Loucy (cell line): ENCODE results near the gene HEMGN.

Experiments used
- H2AFZ ChIP-seq: fragments of 200-600 bp; sonication (generic); 2 replicates; pipeline ENCODE4 v1.6.0; 2016; ENCODE audit warnings: antibody characterized with exemption, mild to moderate bottlenecking, low read length, moderate library complexity
- H3F3A ChIP-seq: fragments of 200-600 bp; 2 replicates; pipeline ENCODE4 v1.6.0; 2016; ENCODE audit warnings: antibody characterized with exemption, low read depth, mild to moderate bottlenecking
- H3K27me3 ChIP-seq: fragments of 200-600 bp; sonication (generic); 2 replicates; pipeline ENCODE4 v1.6.1; 2014; ENCODE audit warnings: low read length, mild to moderate bottlenecking; ENCODE audit not compliant: insufficient read depth, poor library complexity, severe bottlenecking
- H3K36me3 ChIP-seq: fragments of 200-600 bp; sonication (generic); 2 replicates; pipeline ENCODE4 v1.6.1; 2016; ENCODE audit warnings: low read length; ENCODE audit not compliant: insufficient read depth
- H3K4me1 ChIP-seq: fragments of 200-600 bp; sonication (generic); 2 replicates; pipeline ENCODE4 v1.5.1; 2014; ENCODE audit warnings: low read length, mild to moderate bottlenecking; ENCODE audit not compliant: insufficient read depth, poor library complexity, severe bottlenecking
- H3K4me2 ChIP-seq: fragments of 200-600 bp; sonication (generic); 2 replicates; pipeline ENCODE4 v1.6.0; 2014; ENCODE audit warnings: antibody characterized with exemption, low read length, low read depth, mild to moderate bottlenecking; ENCODE audit not compliant: poor library complexity, severe bottlenecking
- H3K4me3 ChIP-seq: fragments of 200-600 bp; sonication (generic); 2 replicates; pipeline ENCODE4 v1.5.1; 2014; ENCODE audit warnings: low read length, mild to moderate bottlenecking, mixed read lengths; ENCODE audit not compliant: poor library complexity, severe bottlenecking
- H3K79me2 ChIP-seq: fragments of 200-600 bp; sonication (generic); 2 replicates; pipeline ENCODE4 v1.6.1; 2014; ENCODE audit warnings: low read length; ENCODE audit not compliant: insufficient read depth
- H3K9ac ChIP-seq: fragments of 200-600 bp; sonication (generic); 2 replicates; pipeline ENCODE4 v1.6.0; 2014; ENCODE audit warnings: mild to moderate bottlenecking, low read depth, low read length, moderate library complexity; ENCODE audit not compliant: poor library complexity, severe bottlenecking
- H3K9me2 ChIP-seq: fragments of 200-600 bp; sonication (generic); replicated peaks from 2 replicates; pipeline ENCODE4 v1.6.1; 2016; ENCODE audit warnings: low read depth, low read length, mixed read lengths
- H3K9me3 ChIP-seq: fragments of 200-600 bp; sonication (generic); 2 replicates; pipeline ENCODE4 v1.6.1; 2014; ENCODE audit warnings: mild to moderate bottlenecking, antibody characterized with exemption, low read length, low read depth; ENCODE audit not compliant: insufficient read depth
- H4K20me1 ChIP-seq: fragments of 200-600 bp; sonication (generic); 2 replicates; pipeline ENCODE4 v1.6.0; 2014; ENCODE audit warnings: antibody characterized with exemption, low read length, mild to moderate bottlenecking; ENCODE audit not compliant: insufficient read depth, poor library complexity, severe bottlenecking
- EZH2phosphoT487 ChIP-seq: fragments of 200-600 bp; IDR thresholded peaks from 2 replicates; pipeline ENCODE4 v1.6.1; 2018; ENCODE audit warnings: antibody characterized with exemption, mild to moderate bottlenecking, moderate library complexity, borderline replicate concordance
- TF ChIP-seq, protein P1 (sequence below): fragments of 200-600 bp; sonication (generic); conservative IDR thresholded peaks from 2 replicates; pipeline ENCODE4 v1.5.1; 2014; ENCODE audit warnings: mild to moderate bottlenecking, antibody characterized with exemption, low read length

The HEMGN gene

DNA sequence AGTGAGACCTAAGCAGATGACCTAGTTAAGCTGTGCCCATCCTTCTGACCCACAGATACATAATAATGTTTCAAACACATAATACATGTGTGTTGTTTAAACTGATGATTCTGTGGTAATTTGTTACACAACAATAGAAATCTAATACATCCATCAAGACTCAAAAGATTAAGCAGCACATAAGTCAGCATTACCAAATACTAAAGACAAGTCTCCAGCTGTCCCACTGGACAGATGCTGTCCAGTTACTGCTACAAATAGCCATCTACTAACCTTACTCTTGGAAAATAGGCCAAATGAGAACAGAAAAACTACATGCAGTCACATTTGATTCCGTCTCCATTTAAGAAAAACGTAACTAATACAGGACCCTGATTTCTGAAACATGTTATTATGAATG, 26.4 kb downstream of the HEMGN start:
- Histone ChIP-seq H3K9me3 (no peaks in the 10 kb centered on the region), H3K79me2 (no peaks in the 10 kb centered on the region), H2AFZ (no peak overlapping the region), H3K4me3 (no peak overlapping the region), H3K4me1 (peaks cover 12% of the 10 kb centered on the region), H3F3A (no peaks in the 10 kb centered on the region), H4K20me1 (no peaks in the 10 kb centered on the region), H3K27me3 (no peaks in the 10 kb centered on the region), H3K9me2 (no peaks in the 10 kb centered on the region), H3K9ac (no peak overlapping the region), H3K4me2 (no peak overlapping the region), H3K36me3 (peaks cover 10% of the 10 kb centered on the region; the same call in 1 of the 2 replicates)
- no peak for TF ChIP-seq EZH2phosphoT487
- TF ChIP-seq, protein P1, sequence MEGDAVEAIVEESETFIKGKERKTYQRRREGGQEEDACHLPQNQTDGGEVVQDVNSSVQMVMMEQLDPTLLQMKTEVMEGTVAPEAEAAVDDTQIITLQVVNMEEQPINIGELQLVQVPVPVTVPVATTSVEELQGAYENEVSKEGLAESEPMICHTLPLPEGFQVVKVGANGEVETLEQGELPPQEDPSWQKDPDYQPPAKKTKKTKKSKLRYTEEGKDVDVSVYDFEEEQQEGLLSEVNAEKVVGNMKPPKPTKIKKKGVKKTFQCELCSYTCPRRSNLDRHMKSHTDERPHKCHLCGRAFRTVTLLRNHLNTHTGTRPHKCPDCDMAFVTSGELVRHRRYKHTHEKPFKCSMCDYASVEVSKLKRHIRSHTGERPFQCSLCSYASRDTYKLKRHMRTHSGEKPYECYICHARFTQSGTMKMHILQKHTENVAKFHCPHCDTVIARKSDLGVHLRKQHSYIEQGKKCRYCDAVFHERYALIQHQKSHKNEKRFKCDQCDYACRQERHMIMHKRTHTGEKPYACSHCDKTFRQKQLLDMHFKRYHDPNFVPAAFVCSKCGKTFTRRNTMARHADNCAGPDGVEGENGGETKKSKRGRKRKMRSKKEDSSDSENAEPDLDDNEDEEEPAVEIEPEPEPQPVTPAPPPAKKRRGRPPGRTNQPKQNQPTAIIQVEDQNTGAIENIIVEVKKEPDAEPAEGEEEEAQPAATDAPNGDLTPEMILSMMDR = no peak

DNA sequence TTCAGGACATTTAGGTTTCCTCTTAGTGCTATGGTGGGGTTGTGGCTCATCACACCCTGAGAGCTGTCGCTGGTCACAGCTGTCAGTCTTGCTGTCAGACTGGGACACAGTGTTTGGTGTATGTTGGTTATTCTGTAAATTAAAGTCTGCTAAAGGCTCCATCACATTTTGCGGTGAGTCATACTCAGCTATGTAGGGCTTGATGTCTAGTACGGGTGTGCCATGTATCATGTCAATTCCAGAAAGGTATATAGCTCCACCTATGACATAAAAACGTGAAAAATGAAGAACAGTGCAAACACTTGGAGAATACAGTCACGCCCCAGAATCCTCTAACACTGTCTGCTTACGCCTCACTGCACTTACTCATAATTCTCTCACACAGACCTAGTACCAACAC, 27.6 kb downstream of the HEMGN start:
- H3K79me2 ChIP-seq = peaks cover 4% of the 10 kb centered on the region; the same call in 1 of the 2 replicates
- H3F3A ChIP-seq = no peaks in the 10 kb centered on the region
- no peaks in the 10 kb centered on the region for H4K20me1 ChIP-seq
- no peak overlapping the region for H3K4me2 ChIP-seq
- no peaks in the 10 kb centered on the region for H3K9me3 ChIP-seq
- no peak overlapping the region for H3K4me3 ChIP-seq
- H3K9me2 ChIP-seq = no peaks in the 10 kb centered on the region
- peaks cover 10% of the 10 kb centered on the region; the same call in 1 of the 2 replicates for H3K36me3 ChIP-seq
- peaks cover 23% of the 10 kb centered on the region for H3K4me1 ChIP-seq
- no peak overlapping the region for H2AFZ ChIP-seq
- no peak for TF ChIP-seq EZH2phosphoT487
- no peaks in the 10 kb centered on the region for H3K27me3 ChIP-seq
- no peak overlapping the region for H3K9ac ChIP-seq

DNA sequence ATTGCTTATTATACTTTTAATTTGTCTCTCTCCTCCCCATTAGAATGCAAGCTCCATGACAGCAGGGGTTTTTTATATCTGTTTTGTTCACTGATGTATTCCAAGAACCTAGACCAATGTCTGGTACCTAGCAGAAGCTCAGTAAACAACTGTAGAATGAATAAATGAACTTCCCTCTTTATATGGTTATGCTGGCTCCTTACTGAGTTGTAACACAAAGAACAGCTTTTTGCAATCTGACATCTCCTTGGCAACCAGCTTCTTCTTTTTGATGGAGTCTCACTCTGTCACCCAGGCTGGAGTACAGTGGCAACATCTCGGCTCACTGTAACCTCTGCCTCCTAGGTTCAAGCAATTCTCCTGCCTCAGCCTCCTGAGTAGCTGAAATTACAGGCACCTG, 29.3 kb downstream of the HEMGN start:
- Histone ChIP-seq H3K4me1 (peaks cover 31% of the 10 kb centered on the region), H3K36me3 (peaks cover 10% of the 10 kb centered on the region; the same call in 1 of the 2 replicates), H3K27me3 (no peaks in the 10 kb centered on the region), H3K79me2 (peaks cover 4% of the 10 kb centered on the region; the same call in 1 of the 2 replicates), H3K4me3 (no peak overlapping the region), H3K9me3 (no peaks in the 10 kb centered on the region), H3K9me2 (no peaks in the 10 kb centered on the region), H3K9ac (no peak overlapping the region), H3K4me2 (no peak overlapping the region), H2AFZ (no peak overlapping the region), H4K20me1 (no peaks in the 10 kb centered on the region), H3F3A (no peaks in the 10 kb centered on the region)
- TF ChIP-seq EZH2phosphoT487 = no peak
- TF ChIP-seq, protein P1 = no peak

DNA sequence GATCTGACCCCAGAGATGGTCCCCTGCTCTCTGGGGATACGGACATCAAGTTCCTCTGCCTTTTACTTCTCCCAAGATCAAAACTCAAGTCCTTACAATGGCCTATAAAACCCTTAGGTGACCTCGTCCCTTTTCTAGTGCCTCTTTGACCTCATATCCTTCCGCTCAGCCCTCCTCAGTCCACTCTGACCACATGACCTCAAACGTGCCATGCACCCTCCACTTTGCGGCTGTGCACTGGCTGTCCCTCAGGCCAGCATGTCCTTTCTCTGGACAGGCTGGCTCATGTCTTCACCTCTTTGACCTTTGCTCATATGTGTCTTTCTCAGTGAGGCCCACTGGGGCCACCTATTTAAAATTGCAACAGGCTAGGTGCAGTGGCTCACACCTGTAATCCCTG, 30.3 kb downstream of the HEMGN start:
- peak overlapping the region; percentile 28 for H3K9ac ChIP-seq
- H3K4me2 ChIP-seq = peak overlapping the region; percentile 39
- peaks cover 7% of the 10 kb centered on the region; the same call in 1 of the 2 replicates for H3K36me3 ChIP-seq
- peaks cover 4% of the 10 kb centered on the region; the same call in 1 of the 2 replicates for H3K79me2 ChIP-seq
- H3K4me1 ChIP-seq = peaks cover 31% of the 10 kb centered on the region
- H3K4me3 ChIP-seq = no peak overlapping the region
- H3K9me2 ChIP-seq = no peaks in the 10 kb centered on the region
- no peaks in the 10 kb centered on the region for H3F3A ChIP-seq
- H4K20me1 ChIP-seq = no peaks in the 10 kb centered on the region
- H3K9me3 ChIP-seq = no peaks in the 10 kb centered on the region
- no peak overlapping the region for H2AFZ ChIP-seq
- H3K27me3 ChIP-seq = no peaks in the 10 kb centered on the region
- TF ChIP-seq, protein P1 = no peak
- no peak for TF ChIP-seq EZH2phosphoT487
